ENCODE results near the gene MYO16. TPM values are rescaled to one million over a fixed set of nuclear protein-coding genes. Genes with fewer than 3 reads are reported as not detected.

MYO16 gene
- polyA plus RNA-seq, 2 of the 4 experiments (the other 2 are of a cell fraction): 0.03 to 0.06 TPM

DNA sequence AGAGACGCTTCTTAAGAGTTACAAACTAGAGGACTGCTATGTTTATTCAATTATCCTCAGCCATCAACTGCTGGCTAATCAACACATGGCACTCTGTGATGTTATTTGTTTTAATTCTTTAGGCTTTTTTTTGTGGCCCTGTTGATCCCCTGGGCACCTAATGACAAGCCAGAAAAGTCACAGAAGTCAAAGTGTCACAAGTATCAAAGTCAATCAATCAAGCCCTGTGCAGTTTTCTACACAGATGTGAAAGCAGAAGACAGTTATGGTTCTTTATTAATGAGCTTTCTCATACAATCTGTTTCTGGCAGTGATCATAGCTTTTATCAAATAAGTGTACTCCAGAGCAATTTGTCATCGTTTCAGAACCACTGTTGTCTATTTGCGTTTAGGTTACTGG lies 34.3 kb downstream of the MYO16 start:
- Histone ChIP-seq H3K4me3 (no peak overlapping the region), H3K9me3 (no peaks in the 10 kb centered on the region), H3K4me1 (peaks cover 13% of the 10 kb centered on the region), H3K4me2 (no peak overlapping the region), H3K27ac (no peak overlapping the region)
- WGBS (ENCODE audit: missing lambda C conversion rate): 82% methylated on average over 3 of the region's 3 CpGs
- FAIRE-seq (no peak), DNase-seq (ENCODE audit: low read depth in 1 of 2, low spot score in 1 of 2) (no peak), ATAC-seq (no peak)
- no peak for TF ChIP-seq KDM5A (IDR thresholded peaks at IDR 0.05)
- TF ChIP-seq, protein P1, sequence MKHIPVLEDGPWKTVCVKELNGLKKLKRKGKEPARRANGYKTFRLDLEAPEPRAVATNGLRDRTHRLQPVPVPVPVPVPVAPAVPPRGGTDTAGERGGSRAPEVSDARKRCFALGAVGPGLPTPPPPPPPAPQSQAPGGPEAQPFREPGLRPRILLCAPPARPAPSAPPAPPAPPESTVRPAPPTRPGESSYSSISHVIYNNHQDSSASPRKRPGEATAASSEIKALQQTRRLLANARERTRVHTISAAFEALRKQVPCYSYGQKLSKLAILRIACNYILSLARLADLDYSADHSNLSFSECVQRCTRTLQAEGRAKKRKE (CRISPR knock-in tag; IDR thresholded peaks at IDR 0.05; ENCODE audit: low read depth): no peak
- no peak for TF ChIP-seq CBX2 (IDR thresholded peaks at IDR 0.05; ENCODE audit: borderline replicate concordance, low read depth)
- TF ChIP-seq NR3C1 (IDR thresholded peaks at IDR 0.05): no peak
- no peak for TF ChIP-seq HOXB5 (CRISPR knock-in tag; IDR thresholded peaks at IDR 0.05)
- CTCF ChIA-PET: no interaction called here
- POLR2A ChIA-PET: no interaction called here

DNA sequence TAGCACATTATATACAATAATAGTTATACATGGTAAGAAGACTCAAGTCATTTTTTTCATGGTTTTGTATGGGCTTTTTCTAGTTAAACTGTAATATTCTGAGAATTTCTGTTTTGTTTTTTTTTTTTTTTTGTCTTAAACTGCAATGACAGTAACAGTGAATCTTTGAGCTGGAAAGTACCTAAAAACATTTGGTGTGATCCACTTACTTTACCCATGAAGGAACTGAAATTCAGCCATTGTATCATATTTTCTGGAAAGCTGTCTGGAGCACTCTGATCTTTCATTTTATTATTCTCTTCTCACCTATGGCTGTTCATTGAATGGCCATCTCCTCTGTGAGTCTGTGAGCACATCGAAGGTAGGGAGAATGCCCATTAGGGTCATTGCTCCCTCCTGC lies 37.8 kb downstream of the MYO16 start:
- H3K4me3 ChIP-seq: no peak overlapping the region
- no peak for FAIRE-seq
- H3K4me1 ChIP-seq: peaks cover 9% of the 10 kb centered on the region
- H3K9me3 ChIP-seq: no peaks in the 10 kb centered on the region
- H3K27ac ChIP-seq: no peak overlapping the region
- ATAC-seq: no peak
- TF ChIP-seq, protein P2, sequence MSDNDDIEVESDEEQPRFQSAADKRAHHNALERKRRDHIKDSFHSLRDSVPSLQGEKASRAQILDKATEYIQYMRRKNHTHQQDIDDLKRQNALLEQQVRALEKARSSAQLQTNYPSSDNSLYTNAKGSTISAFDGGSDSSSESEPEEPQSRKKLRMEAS (IDR thresholded peaks at IDR 0.05): no peak
- TF ChIP-seq MAFK (IDR thresholded peaks at IDR 0.05; ENCODE audit: partially characterized antibody) (no peak), CBX8 (IDR thresholded peaks at IDR 0.05) (no peak), CHD2 (IDR thresholded peaks at IDR 0.05; ENCODE audit: low read length, partially characterized antibody) (no peak)
- no peak overlapping the region for H3K4me2 ChIP-seq
- ChIA-PET CTCF (no interaction called here), POLR2A (no interaction called here)
- DNase-seq (ENCODE audit: low read depth in 1 of 2, low spot score in 1 of 2): no peak
- WGBS (ENCODE audit: missing lambda C conversion rate): 83% methylated on average over 1 of the region's 1 CpG

GRCh38 chr13:108669381-108669780 lies 40.0 kb downstream of the MYO16 start:
- WGBS (ENCODE audit: missing lambda C conversion rate): 26% methylated on average over 1 of the region's 1 CpG
- Histone ChIP-seq H3K4me1 (no peaks in the 10 kb centered on the region), H3K27ac (no peak overlapping the region), H3K4me2 (no peak overlapping the region), H3K4me3 (no peak overlapping the region), H3K9me3 (no peaks in the 10 kb centered on the region)
- no peak for TF ChIP-seq HOXB13 (CRISPR knock-in tag; IDR thresholded peaks at IDR 0.05; ENCODE audit: low read depth)
- TF ChIP-seq CBX8 (IDR thresholded peaks at IDR 0.05): no peak
- no peak for TF ChIP-seq CBX2 (IDR thresholded peaks at IDR 0.05; ENCODE audit: borderline replicate concordance, low read depth)
- TF ChIP-seq SREBF2 (IDR thresholded peaks at IDR 0.05): no peak
- no peak for TF ChIP-seq HDAC2 (IDR thresholded peaks at IDR 0.05)
- TF ChIP-seq POLR2AphosphoS2 (conservative IDR thresholded peaks at IDR 0.05; ENCODE audit: low read length): no peak
- TF ChIP-seq SMC3 (IDR thresholded peaks at IDR 0.05): no peak
- TF ChIP-seq GATA3 (IDR thresholded peaks at IDR 0.05; ENCODE audit: borderline replicate concordance): no peak
- FAIRE-seq (no peak), DNase-seq (ENCODE audit: low read depth in 1 of 2, low spot score in 1 of 2) (no peak), ATAC-seq (no peak)
- POLR2A ChIA-PET: no interaction called here
- CTCF ChIA-PET: no interaction called here

GRCh38 chr13:108674346-108674745 lies 44.9 kb downstream of the MYO16 start:
- Histone ChIP-seq H3K4me2 (no peak overlapping the region), H3K4me3 (no peak overlapping the region), H3K4me1 (no peaks in the 10 kb centered on the region), H3K27ac (no peak overlapping the region), H3K9me3 (no peaks in the 10 kb centered on the region)
- TF ChIP-seq NFE2L2 (conservative IDR thresholded peaks at IDR 0.05; ENCODE audit: low read length) (no peak), BCL3 (IDR thresholded peaks at IDR 0.05) (no peak), KDM1A (IDR thresholded peaks at IDR 0.05; ENCODE audit: low read depth) (no peak), ELK1 (IDR thresholded peaks at IDR 0.05; ENCODE audit: low read depth, low read length) (no peak), MYC (IDR thresholded peaks at IDR 0.05; ENCODE audit: borderline replicate concordance, low read length) (no peak), CHD2 (IDR thresholded peaks at IDR 0.05; ENCODE audit: low read length, partially characterized antibody) (no peak)
- POLR2A ChIA-PET: no interaction called here
- DNase-seq (ENCODE audit: low read depth in 1 of 2, low spot score in 1 of 2): no peak
- no peak for FAIRE-seq
- ATAC-seq: no peak
- CTCF ChIA-PET: interaction anchor here (1.2 kb wide), 1 partner anchor 11 kb away, joined by 4 read pairs; no protein-coding TSS in a partner anchor
- WGBS (ENCODE audit: missing lambda C conversion rate): 77% methylated on average over 6 of the region's 6 CpGs
